Chondrocyte (in vitro differentiated cells): ENCODE data around the gene C1QC. TPM values are rescaled to one million over a fixed set of nuclear protein-coding genes. Genes with fewer than 3 reads are reported as not detected.

Source experiments
- DNase-seq: peaks from one replicate; pipeline ENCODE4 v3.0.0; 2021; ENCODE audit warnings: mixed read lengths, low spot score
- H3K27ac Mint-ChIP-seq: one replicate; pipeline ENCODE4 v1.8.0; 2021; ENCODE audit warnings: mild to moderate bottlenecking, moderate library complexity, mixed read lengths; ENCODE audit not compliant: unreplicated experiment
- H3K27me3 Mint-ChIP-seq: 2 replicates; pipeline ENCODE4 v1.8.0; 2021; ENCODE audit warnings: low read depth, mixed read lengths
- H3K36me3 Mint-ChIP-seq: 2 replicates; pipeline ENCODE4 v1.8.0; 2021; ENCODE audit warnings: low read depth, mixed read lengths
- H3K4me1 Mint-ChIP-seq: 2 replicates; pipeline ENCODE4 v1.8.0; 2021; ENCODE audit warnings: low read depth, mild to moderate bottlenecking, mixed read lengths
- H3K4me3 Mint-ChIP-seq: one replicate; pipeline ENCODE4 v1.8.0; 2021; ENCODE audit warnings: mild to moderate bottlenecking, moderate library complexity, mixed read lengths; ENCODE audit not compliant: unreplicated experiment
- H3K9me3 Mint-ChIP-seq: 2 replicates; pipeline ENCODE4 v1.8.0; 2021; ENCODE audit warnings: low read depth, mixed read lengths
- CTCF ChIP-seq: fragments of 200-600 bp; sonication (generic); IDR thresholded peaks from 2 replicates; pipeline ENCODE4 v1.5.0; 2021; ENCODE audit warnings: antibody characterized with exemption, mild to moderate bottlenecking, moderate library complexity
- total RNA-seq: library from RNA; stranded (reverse); gene quantifications from 3 replicates; pipeline ENCODE4 v1.2.1, GENCODE V29; 2021

The C1QC gene
- total RNA-seq, 1 donor from 2014 or later, result not detected

- Mint-ChIP-seq H3K27me3 (peaks cover 12% of the 10 kb centered on the region), H3K4me3 (no peak overlapping the region), H3K27ac (no peak overlapping the region), H3K9me3 (no peaks in the 10 kb centered on the region), H3K36me3 (no peaks in the 10 kb centered on the region), H3K4me1 (peaks cover 9% of the 10 kb centered on the region)
- TF ChIP-seq CTCF, result no peak
- DNase-seq, result no peak
Measured at GRCh38 chr1:22646384-22646783, 3.0 kb downstream of the C1QC start.

- H3K27ac Mint-ChIP-seq, result no peak overlapping the region
- TF ChIP-seq CTCF, result no peak
- H3K4me1 Mint-ChIP-seq, result peaks cover 9% of the 10 kb centered on the region
- H3K27me3 Mint-ChIP-seq, result peaks cover 29% of the 10 kb centered on the region
- H3K9me3 Mint-ChIP-seq, result no peaks in the 10 kb centered on the region
- no peaks in the 10 kb centered on the region for H3K36me3 Mint-ChIP-seq
- no peak overlapping the region for H3K4me3 Mint-ChIP-seq
- no peak for DNase-seq
Measured at GRCh38 chr1:22650089-22650693, 6.8 kb downstream of the C1QC start.

GRCh38 chr1:22651941-22652856 lies 8.8 kb downstream of the C1QC start:
- H3K4me1 Mint-ChIP-seq, result no peaks in the 10 kb centered on the region
- TF ChIP-seq CTCF, result no peak
- no peaks in the 10 kb centered on the region for H3K36me3 Mint-ChIP-seq
- H3K27me3 Mint-ChIP-seq, result peaks cover 45% of the 10 kb centered on the region
- no peak for DNase-seq
- no peak overlapping the region for H3K4me3 Mint-ChIP-seq
- H3K9me3 Mint-ChIP-seq, result no peaks in the 10 kb centered on the region
- H3K27ac Mint-ChIP-seq, result no peak overlapping the region

GRCh38 chr1:22652881-22653316 lies 9.5 kb downstream of the C1QC start, which contains the start of gene C1QB:
TSS of gene C1QB (plus strand) at chr1:22653236. CDS start at chr1:22659463, 6,227 bp downstream.
- peaks cover 49% of the 10 kb centered on the region for H3K27me3 Mint-ChIP-seq
- no peaks in the 10 kb centered on the region for H3K4me1 Mint-ChIP-seq
- H3K27ac Mint-ChIP-seq, result no peak within 1 kb of the TSS
- H3K36me3 Mint-ChIP-seq, result no peaks in the 10 kb centered on the region
- no peak for DNase-seq
- TF ChIP-seq CTCF, result no peak
- no peak within 1 kb of the TSS for H3K4me3 Mint-ChIP-seq
- no peaks in the 10 kb centered on the region for H3K9me3 Mint-ChIP-seq

- no peak overlapping the region for H3K27ac Mint-ChIP-seq
- H3K27me3 Mint-ChIP-seq, result peaks cover 57% of the 10 kb centered on the region
- no peaks in the 10 kb centered on the region for H3K4me1 Mint-ChIP-seq
- H3K4me3 Mint-ChIP-seq, result no peak overlapping the region
- H3K36me3 Mint-ChIP-seq, result peaks cover 2% of the 10 kb centered on the region
- DNase-seq, result no peak
- TF ChIP-seq CTCF, result peak; percentile 35
- H3K9me3 Mint-ChIP-seq, result no peaks in the 10 kb centered on the region
Measured at GRCh38 chr1:22654692-22655091, 11.3 kb downstream of the C1QC start.
